Right atrium auricular region (tissue), 2 donors: ENCODE data around the gene TLR9. TPM values are rescaled to one million over a fixed set of nuclear protein-coding genes. Genes with fewer than 3 reads are reported as not detected.
A peak's percentile ranks its signal among the peaks of the same experiment; 100 is the strongest.

Experiments used
- DNase-seq: peaks from one replicate; pipeline ENCODE4 v3.0.0-alpha.2; 2019; ENCODE audit warnings: low spot score
- H3K27ac ChIP-seq, 2 donors: fragments of 200-600 bp; sonication (generic); 1 replicate in 1 of 2; 2 replicates in 1 of 2; pipeline ENCODE4 v1.5.1; 2016 to 2019
- H3K27me3 ChIP-seq, 2 donors: fragments of 200-600 bp; sonication (generic); one replicate each; pipeline versions ENCODE4 v1.5.1 to v1.6.0; 2017 to 2019
- H3K36me3 ChIP-seq: fragments of 200-600 bp; sonication (generic); one replicate; pipeline ENCODE4 v1.5.1; 2016
- H3K4me1 ChIP-seq, 2 donors: fragments of 200-600 bp; sonication (generic); one replicate each; pipeline versions ENCODE4 v1.5.1 to v1.6.0; 2017 to 2019
- H3K4me3 ChIP-seq, 2 donors: fragments of 200-600 bp; sonication (generic); 1 replicate in 1 of 2; 2 replicates in 1 of 2; pipeline ENCODE4 v1.5.1; 2017 to 2019; ENCODE audit warnings: mild to moderate bottlenecking in 1 of 2, moderate library complexity in 1 of 2
- H3K9me3 ChIP-seq, 2 donors: fragments of 200-600 bp; sonication (generic); one replicate each; pipeline ENCODE4 v1.5.1; 2019
- total RNA-seq, 2 donors: library from RNA; depleted of rRNA; stranded (reverse); fragments of >200 nt; gene quantifications; one replicate each; pipeline ENCODE4 v1.1.0, GENCODE V29; 2016
- TF ChIP-seq, protein P1 (sequence below), 2 donors: fragments of 200-600 bp; sonication (generic); IDR thresholded peaks; one replicate each; pipeline ENCODE4 v1.5.1; 2019; ENCODE audit warnings: antibody characterized with exemption in 2 of 2

The TLR9 gene
- total RNA-seq, 2 donors from 2014 or later = not detected

- TF ChIP-seq, protein P1, sequence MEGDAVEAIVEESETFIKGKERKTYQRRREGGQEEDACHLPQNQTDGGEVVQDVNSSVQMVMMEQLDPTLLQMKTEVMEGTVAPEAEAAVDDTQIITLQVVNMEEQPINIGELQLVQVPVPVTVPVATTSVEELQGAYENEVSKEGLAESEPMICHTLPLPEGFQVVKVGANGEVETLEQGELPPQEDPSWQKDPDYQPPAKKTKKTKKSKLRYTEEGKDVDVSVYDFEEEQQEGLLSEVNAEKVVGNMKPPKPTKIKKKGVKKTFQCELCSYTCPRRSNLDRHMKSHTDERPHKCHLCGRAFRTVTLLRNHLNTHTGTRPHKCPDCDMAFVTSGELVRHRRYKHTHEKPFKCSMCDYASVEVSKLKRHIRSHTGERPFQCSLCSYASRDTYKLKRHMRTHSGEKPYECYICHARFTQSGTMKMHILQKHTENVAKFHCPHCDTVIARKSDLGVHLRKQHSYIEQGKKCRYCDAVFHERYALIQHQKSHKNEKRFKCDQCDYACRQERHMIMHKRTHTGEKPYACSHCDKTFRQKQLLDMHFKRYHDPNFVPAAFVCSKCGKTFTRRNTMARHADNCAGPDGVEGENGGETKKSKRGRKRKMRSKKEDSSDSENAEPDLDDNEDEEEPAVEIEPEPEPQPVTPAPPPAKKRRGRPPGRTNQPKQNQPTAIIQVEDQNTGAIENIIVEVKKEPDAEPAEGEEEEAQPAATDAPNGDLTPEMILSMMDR (IDR thresholded peaks at IDR 0.05) = no peak
- H3K27ac ChIP-seq = no peak overlapping the region
- H3K4me3 ChIP-seq = no peak overlapping the region
- no peaks in the 10 kb centered on the region for H3K9me3 ChIP-seq
- no peaks in the 10 kb centered on the region for H3K27me3 ChIP-seq
- peaks cover 0 to 62% of the 10 kb centered on the region in 2 donors for H3K4me1 ChIP-seq
- DNase-seq = no peak
- H3K36me3 ChIP-seq = peaks cover 51% of the 10 kb centered on the region
Observed at GRCh38 chr3:52200981-52201679, 24.3 kb downstream of the TLR9 start.

DNA sequence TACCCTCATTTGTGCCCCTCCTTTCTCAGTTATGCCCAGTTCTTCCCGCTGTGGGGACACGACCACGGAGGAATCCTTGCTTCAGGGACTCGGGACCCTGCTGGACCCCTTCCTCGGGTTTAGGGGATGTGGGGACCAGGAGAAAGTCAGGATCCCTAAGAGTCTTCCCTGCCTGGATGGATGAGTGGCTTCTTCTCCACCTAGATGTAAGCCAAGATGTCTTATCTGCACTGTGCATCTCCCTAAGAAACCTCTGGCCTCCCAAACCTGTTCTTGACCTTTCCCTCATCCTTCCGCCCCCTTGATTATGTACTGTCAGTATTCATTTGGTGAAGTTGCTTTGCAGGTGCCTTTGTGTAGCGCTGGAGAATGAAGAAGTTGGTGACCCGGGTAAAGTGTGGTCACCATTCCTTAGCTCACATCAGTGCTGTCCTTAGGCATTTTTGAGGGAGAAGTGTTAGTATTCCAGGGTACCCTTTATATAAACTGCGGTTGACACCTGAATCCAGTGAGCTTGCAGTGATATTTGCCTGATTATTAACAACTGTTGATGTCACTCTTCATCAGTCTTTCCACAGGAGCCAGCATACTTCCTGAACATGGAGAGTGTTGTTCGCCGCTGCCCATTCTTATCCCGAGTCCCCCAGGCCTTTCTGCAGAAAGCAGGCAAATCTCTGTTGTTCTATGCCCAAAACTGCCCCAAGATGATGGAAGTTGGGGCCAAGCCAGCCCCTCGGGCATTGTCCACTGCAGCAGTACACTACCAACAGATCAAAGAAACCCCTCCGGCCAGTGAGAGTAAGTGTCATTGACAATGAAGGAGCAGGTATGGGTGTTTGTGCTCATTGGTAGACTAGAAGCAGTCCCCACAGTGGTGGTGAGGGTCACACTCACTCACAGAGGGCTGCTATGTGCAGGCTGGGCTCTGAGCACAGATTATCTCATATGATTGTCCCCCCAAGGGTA lies 26.5 kb downstream of the TLR9 start:
- Histone ChIP-seq H3K27me3 (no peaks in the 10 kb centered on the region), H3K9me3 (no peaks in the 10 kb centered on the region), H3K4me3 (peak overlapping the region; percentile 88 to 99), H3K36me3 (peaks cover 29% of the 10 kb centered on the region), H3K27ac (peak overlapping the region; percentile 87 to 93), H3K4me1 (peaks cover 0 to 63% of the 10 kb centered on the region in 2 donors)
- DNase-seq = no peak
- TF ChIP-seq, protein P1 (IDR thresholded peaks at IDR 0.05) = no peak

DNA sequence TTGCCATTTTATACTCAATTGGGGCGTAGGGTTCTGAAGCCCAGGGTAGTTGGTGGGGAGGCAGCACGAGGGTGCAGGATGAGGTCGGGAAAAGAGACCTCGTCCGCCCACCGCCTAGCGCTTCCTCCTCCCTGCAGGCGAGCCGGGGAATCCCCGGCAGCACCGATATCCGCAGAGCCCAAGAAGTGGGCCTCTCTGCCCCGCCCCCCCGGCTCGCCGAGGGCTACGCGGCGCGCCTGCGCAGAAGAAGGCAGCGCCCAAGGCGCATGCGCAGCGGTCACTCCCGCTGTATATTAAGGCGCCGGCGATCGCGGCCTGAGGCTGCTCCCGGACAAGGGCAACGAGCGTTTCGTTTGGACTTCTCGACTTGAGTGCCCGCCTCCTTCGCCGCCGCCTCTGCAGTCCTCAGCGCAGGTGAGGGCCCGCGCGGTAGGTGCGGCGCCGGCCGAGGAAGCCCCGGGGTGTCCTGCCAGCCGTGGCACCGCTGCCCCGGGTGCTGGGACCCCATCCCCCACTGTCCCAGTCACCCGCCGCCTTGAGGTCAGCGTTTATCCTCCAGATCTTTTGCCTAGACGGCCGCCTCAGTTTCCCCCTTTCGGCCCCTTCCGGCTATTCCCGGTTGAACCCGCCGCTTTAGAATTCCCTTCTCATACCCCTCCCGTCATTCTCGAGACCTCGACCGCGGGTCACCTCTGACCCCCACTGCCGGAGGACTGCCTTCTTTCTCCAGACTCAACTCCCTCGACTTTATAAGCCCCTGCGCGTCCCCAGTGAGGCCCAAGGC lies 27.4 kb downstream of the TLR9 start, which contains the start of gene ALAS1:
Gene ALAS1 (plus strand): TSS at position 319 of the 784 bp plus-strand sequence. CDS start 1,082 bp downstream, outside the sequence.
- peak; percentile 94 for DNase-seq
- Histone ChIP-seq H3K36me3 (peaks cover 20% of the 10 kb centered on the region), H3K4me1 (peaks cover 0 to 65% of the 10 kb centered on the region in 2 donors)

DNA sequence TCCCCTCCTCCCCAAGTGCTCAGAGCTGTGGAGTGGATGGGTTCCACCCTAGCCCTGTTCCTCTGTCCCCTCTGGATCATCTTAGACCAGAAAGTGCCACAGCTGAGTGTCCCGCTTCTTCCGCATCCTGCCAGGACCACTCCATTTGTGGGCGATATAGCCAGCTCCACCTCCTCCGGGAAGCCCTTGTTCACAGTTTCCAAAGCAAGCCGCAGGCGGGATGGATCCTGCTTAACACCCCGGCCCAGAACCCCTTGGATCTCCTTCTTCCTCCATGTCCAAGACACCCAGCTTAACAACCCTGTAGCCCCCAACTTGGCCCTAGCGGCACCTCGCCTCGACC lies 28.0 kb downstream of the TLR9 start:
- Histone ChIP-seq H3K4me1 (peaks cover 0 to 63% of the 10 kb centered on the region in 2 donors), H3K27me3 (no peaks in the 10 kb centered on the region), H3K27ac (peak overlapping the region; percentile 87 to 93), H3K36me3 (peaks cover 14% of the 10 kb centered on the region), H3K4me3 (peak overlapping the region; percentile 88 to 99), H3K9me3 (no peaks in the 10 kb centered on the region)
- DNase-seq = no peak
- TF ChIP-seq, protein P1 (IDR thresholded peaks at IDR 0.05) = no peak

More for the DNA sequence above, 27.4 kb downstream of the TLR9 start, which contains the start of gene ALAS1:
- TF ChIP-seq, protein P1 (IDR thresholded peaks at IDR 0.05) = peak in 1 of 2 donors; percentile 29
- Histone ChIP-seq H3K4me3 (peak within 1 kb of the TSS; percentile 88 to 99), H3K27ac (peak within 1 kb of the TSS; percentile 87 to 93), H3K27me3 (no peaks in the 10 kb centered on the region), H3K9me3 (no peaks in the 10 kb centered on the region)

DNA sequence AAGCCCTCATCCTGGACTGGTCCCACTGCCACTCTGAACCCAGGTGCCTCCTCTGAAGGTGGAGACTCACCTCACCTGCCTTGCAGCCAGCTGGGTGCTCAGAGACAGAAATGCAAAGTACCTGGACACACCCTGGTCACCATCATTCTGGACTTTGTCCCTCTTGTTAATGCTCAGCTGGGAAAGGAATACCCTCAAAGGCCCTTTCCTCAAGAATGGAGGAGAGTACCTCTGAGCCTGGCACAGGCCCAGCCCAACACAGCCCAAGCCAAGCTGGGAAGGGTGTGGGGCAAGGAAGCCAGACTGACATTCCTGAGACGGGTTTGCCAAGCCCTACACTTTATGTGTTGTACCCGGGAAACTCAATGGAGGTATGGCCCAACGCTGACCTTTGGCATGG lies 28.5 kb downstream of the TLR9 start:
- Histone ChIP-seq H3K27ac (peak overlapping the region in 1 of 2 donors; percentile 93), H3K27me3 (no peaks in the 10 kb centered on the region), H3K36me3 (peaks cover 9% of the 10 kb centered on the region), H3K4me3 (no peak overlapping the region), H3K4me1 (peaks cover 0 to 61% of the 10 kb centered on the region in 2 donors), H3K9me3 (no peaks in the 10 kb centered on the region)
- DNase-seq = no peak
- TF ChIP-seq, protein P1 (IDR thresholded peaks at IDR 0.05) = no peak
